Measurements from ENCODE around the gene ANGPT4.

The ANGPT4 gene

GRCh38 chr20:877814-878213 is 38.3 kb downstream of the ANGPT4 start:
- TF ChIP-seq, protein P1, sequence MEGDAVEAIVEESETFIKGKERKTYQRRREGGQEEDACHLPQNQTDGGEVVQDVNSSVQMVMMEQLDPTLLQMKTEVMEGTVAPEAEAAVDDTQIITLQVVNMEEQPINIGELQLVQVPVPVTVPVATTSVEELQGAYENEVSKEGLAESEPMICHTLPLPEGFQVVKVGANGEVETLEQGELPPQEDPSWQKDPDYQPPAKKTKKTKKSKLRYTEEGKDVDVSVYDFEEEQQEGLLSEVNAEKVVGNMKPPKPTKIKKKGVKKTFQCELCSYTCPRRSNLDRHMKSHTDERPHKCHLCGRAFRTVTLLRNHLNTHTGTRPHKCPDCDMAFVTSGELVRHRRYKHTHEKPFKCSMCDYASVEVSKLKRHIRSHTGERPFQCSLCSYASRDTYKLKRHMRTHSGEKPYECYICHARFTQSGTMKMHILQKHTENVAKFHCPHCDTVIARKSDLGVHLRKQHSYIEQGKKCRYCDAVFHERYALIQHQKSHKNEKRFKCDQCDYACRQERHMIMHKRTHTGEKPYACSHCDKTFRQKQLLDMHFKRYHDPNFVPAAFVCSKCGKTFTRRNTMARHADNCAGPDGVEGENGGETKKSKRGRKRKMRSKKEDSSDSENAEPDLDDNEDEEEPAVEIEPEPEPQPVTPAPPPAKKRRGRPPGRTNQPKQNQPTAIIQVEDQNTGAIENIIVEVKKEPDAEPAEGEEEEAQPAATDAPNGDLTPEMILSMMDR (IDR thresholded peaks at IDR 0.05; ENCODE audit: low read length), result no peak
- no peak for TF ChIP-seq EZH2 (IDR thresholded peaks at IDR 0.05; ENCODE audit: borderline replicate concordance, low read length)
- Histone ChIP-seq H3K79me2 (ENCODE audit: insufficient read depth, low read length) (no peaks in the 10 kb centered on the region), H3K4me3 (ENCODE audit: low read depth, low read length, poor library complexity, severe bottlenecking) (no peak overlapping the region), H2AFZ (ENCODE audit: low read length) (no peak overlapping the region), H4K20me1 (ENCODE audit: insufficient read depth, low read length) (no peaks in the 10 kb centered on the region), H3K4me2 (ENCODE audit: low read length) (no peak overlapping the region), H3K27ac (ENCODE audit: low read depth, low read length, poor library complexity, severe bottlenecking) (no peak overlapping the region), H3K27me3 (ENCODE audit: insufficient read depth, low read length) (no peaks in the 10 kb centered on the region), H3K36me3 (ENCODE audit: insufficient read depth, low read length) (no peaks in the 10 kb centered on the region), H3K9ac (ENCODE audit: low read length) (no peak overlapping the region), H3K4me1 (ENCODE audit: insufficient read depth, low read length, severe bottlenecking) (no peaks in the 10 kb centered on the region), H3F3A (ENCODE audit: insufficient read depth, low read length) (no peaks in the 10 kb centered on the region), H3K9me3 (ENCODE audit: low read length) (no peaks in the 10 kb centered on the region), H3K9me2 (ENCODE audit: low read depth, low read length) (no peaks in the 10 kb centered on the region)

- TF ChIP-seq EZH2 (IDR thresholded peaks at IDR 0.05; ENCODE audit: borderline replicate concordance, low read length), result no peak
- TF ChIP-seq, protein P1 (IDR thresholded peaks at IDR 0.05; ENCODE audit: low read length), result no peak
- no peaks in the 10 kb centered on the region for H3K4me1 ChIP-seq (ENCODE audit: insufficient read depth, low read length, severe bottlenecking)
- no peak overlapping the region for H3K9ac ChIP-seq (ENCODE audit: low read length)
- H2AFZ ChIP-seq (ENCODE audit: low read length), result no peak overlapping the region
- no peak overlapping the region for H3K27ac ChIP-seq (ENCODE audit: low read depth, low read length, poor library complexity, severe bottlenecking)
- H3K79me2 ChIP-seq (ENCODE audit: insufficient read depth, low read length), result no peaks in the 10 kb centered on the region
- H3K36me3 ChIP-seq (ENCODE audit: insufficient read depth, low read length), result no peaks in the 10 kb centered on the region
- H3K27me3 ChIP-seq (ENCODE audit: insufficient read depth, low read length), result no peaks in the 10 kb centered on the region
- H3K4me2 ChIP-seq (ENCODE audit: low read length), result no peak overlapping the region
- H3K9me2 ChIP-seq (ENCODE audit: low read depth, low read length), result no peaks in the 10 kb centered on the region
- no peaks in the 10 kb centered on the region for H3F3A ChIP-seq (ENCODE audit: insufficient read depth, low read length)
- H4K20me1 ChIP-seq (ENCODE audit: insufficient read depth, low read length), result no peaks in the 10 kb centered on the region
- no peak overlapping the region for H3K4me3 ChIP-seq (ENCODE audit: low read depth, low read length, poor library complexity, severe bottlenecking)
- H3K9me3 ChIP-seq (ENCODE audit: low read length), result no peaks in the 10 kb centered on the region
Observed at GRCh38 chr20:875115-875514, 41.0 kb downstream of the ANGPT4 start.

GRCh38 chr20:873875-874607 is 42.1 kb downstream of the ANGPT4 start:
- Histone ChIP-seq H3K27ac (ENCODE audit: low read depth, low read length, poor library complexity, severe bottlenecking) (no peak overlapping the region), H3K9me3 (ENCODE audit: low read length) (no peaks in the 10 kb centered on the region), H3K9ac (ENCODE audit: low read length) (no peak overlapping the region), H3K4me3 (ENCODE audit: low read depth, low read length, poor library complexity, severe bottlenecking) (no peak overlapping the region), H3K4me2 (ENCODE audit: low read length) (no peak overlapping the region), H3K4me1 (ENCODE audit: insufficient read depth, low read length, severe bottlenecking) (no peaks in the 10 kb centered on the region), H2AFZ (ENCODE audit: low read length) (no peak overlapping the region), H4K20me1 (ENCODE audit: insufficient read depth, low read length) (no peaks in the 10 kb centered on the region), H3K27me3 (ENCODE audit: insufficient read depth, low read length) (no peaks in the 10 kb centered on the region), H3K79me2 (ENCODE audit: insufficient read depth, low read length) (no peaks in the 10 kb centered on the region), H3K9me2 (ENCODE audit: low read depth, low read length) (no peaks in the 10 kb centered on the region), H3F3A (ENCODE audit: insufficient read depth, low read length) (no peaks in the 10 kb centered on the region), H3K36me3 (ENCODE audit: insufficient read depth, low read length) (no peaks in the 10 kb centered on the region)
- no peak for TF ChIP-seq EZH2 (IDR thresholded peaks at IDR 0.05; ENCODE audit: borderline replicate concordance, low read length)
- TF ChIP-seq, protein P1 (IDR thresholded peaks at IDR 0.05; ENCODE audit: low read length), result no peak

Measured in OCI-LY1 (cell line).